GM21576 (cell line): ENCODE data around the gene CBFB.
"Not testable (repeated sequence)": the region's sequence is repeated elsewhere in the genome, so short reads cannot be mapped to it uniquely, and the experiment has no call there.

ENCODE experiments used
- ATAC-seq: cut with Tn5 transposase; IDR thresholded peaks from one replicate; pipeline ENCODE4 v1.9.1; 2021; ENCODE audit warnings: mild to moderate bottlenecking, moderate library complexity; ENCODE audit not compliant: unreplicated experiment

Gene CBFB

GRCh38 chr16:67040906-67041305 is 12.0 kb downstream of the CBFB start:
- no peak for ATAC-seq

- ATAC-seq: not testable (repeated sequence)
Observed at GRCh38 chr16:67041520-67041919, 12.6 kb downstream of the CBFB start.

- ATAC-seq: no peak
Observed at GRCh38 chr16:67043420-67043819, 14.5 kb downstream of the CBFB start.

- no peak for ATAC-seq
Observed at GRCh38 chr16:67050796-67051195, 21.8 kb downstream of the CBFB start.

GRCh38 chr16:67052399-67052798 is 23.4 kb downstream of the CBFB start:
- ATAC-seq: no peak

- ATAC-seq: no peak
Observed at GRCh38 chr16:67053767-67054334, 24.9 kb downstream of the CBFB start.

- no peak for ATAC-seq
Observed at GRCh38 chr16:67054901-67055300, 26.0 kb downstream of the CBFB start.

GRCh38 chr16:67055712-67056487 is 27.0 kb downstream of the CBFB start:
- ATAC-seq: peak; percentile 48

GRCh38 chr16:67063008-67063407 is 34.1 kb downstream of the CBFB start:
- ATAC-seq: no peak

- no peak for ATAC-seq
Observed at GRCh38 chr16:67068212-67068753, 39.3 kb downstream of the CBFB start.

GRCh38 chr16:67071476-67072048 is 42.6 kb downstream of the CBFB start:
- no peak for ATAC-seq

- no peak for ATAC-seq
Observed at GRCh38 chr16:67075331-67075730, 46.4 kb downstream of the CBFB start.

- no peak for ATAC-seq
Observed at GRCh38 chr16:67077871-67078270, 48.9 kb downstream of the CBFB start.

- ATAC-seq: no peak
Observed at GRCh38 chr16:67082100-67082499, 53.2 kb downstream of the CBFB start.

- no peak for ATAC-seq
Observed at GRCh38 chr16:67082891-67083290, 53.9 kb downstream of the CBFB start.

- ATAC-seq: peak; percentile 78
Observed at GRCh38 chr16:67084345-67085028, 55.5 kb downstream of the CBFB start.

GRCh38 chr16:67086822-67087221 is 57.9 kb downstream of the CBFB start:
- ATAC-seq: no peak

GRCh38 chr16:67087291-67087690 is 58.3 kb downstream of the CBFB start:
- no peak for ATAC-seq

GRCh38 chr16:67087803-67088202 is 58.9 kb downstream of the CBFB start:
- ATAC-seq: no peak

- ATAC-seq: no peak
Observed at GRCh38 chr16:67088551-67088950, 59.6 kb downstream of the CBFB start.

- ATAC-seq: no peak
Observed at GRCh38 chr16:67089101-67089500, 60.2 kb downstream of the CBFB start.
